K562 (cell line): ENCODE data around the gene INSM2. TPM values are rescaled to one million over a fixed set of nuclear protein-coding genes. Genes with fewer than 3 reads are reported as not detected.
A peak's percentile ranks its signal among the peaks of the same experiment; 100 is the strongest.

Experiments
- ARID3A ChIP-seq: IDR thresholded peaks from 2 replicates; pipeline ENCODE4 v1.6.1; 2012; ENCODE audit warnings: low read depth, low read length, improper control_type of control experiment, borderline replicate concordance
- ELF2 ChIP-seq: fragments of 250-450 bp; sonication (Bioruptor Pico); IDR thresholded peaks from 2 replicates; pipeline ENCODE4 v1.5.0; 2021; ENCODE audit warnings: mild to moderate bottlenecking
- FOXK1 ChIP-seq: sonication (generic); formaldehyde crosslinking; IDR thresholded peaks from 2 replicates; pipeline ENCODE4 v1.8.0; 2022; ENCODE audit warnings: missing genetic modification reagents, mild to moderate bottlenecking, borderline replicate concordance
- HMGXB4 ChIP-seq: sonication (generic); formaldehyde crosslinking; IDR thresholded peaks from 2 replicates; pipeline ENCODE4 v1.8.1; 2023; ENCODE audit warnings: mild to moderate bottlenecking, missing genetic modification reagents
- KLF1 ChIP-seq: fragments of 450-650 bp; IDR thresholded peaks from 2 replicates; pipeline ENCODE4 v1.6.1; 2016; ENCODE audit warnings: missing genetic modification characterization, missing compliant biosample characterization
- MIER1 ChIP-seq: fragments of 450-650 bp; IDR thresholded peaks from 2 replicates; pipeline ENCODE4 v1.6.1; 2016; ENCODE audit warnings: antibody characterized with exemption, mild to moderate bottlenecking, low read depth
- MYBL2 ChIP-seq, 2 experiments: fragments of 450-650 bp in 1 of 2; sonication (generic) in 1 of 2; formaldehyde crosslinking in 1 of 2; IDR thresholded peaks; 2 replicates each; pipeline versions ENCODE4 v1.6.1 to v1.8.1; 2017 to 2022; ENCODE audit warnings: borderline replicate concordance in 1 of 2, inconsistent platforms in 1 of 2, low read depth in 1 of 2, mild to moderate bottlenecking in 1 of 2, missing genetic modification reagents in 1 of 2, moderate library complexity in 1 of 2
- RBM25 ChIP-seq: fragments of 200-400 bp; formaldehyde crosslinking; IDR thresholded peaks from 2 replicates; pipeline ENCODE4 v1.6.1; 2018; ENCODE audit warnings: low read length, low read depth, moderate library complexity; ENCODE audit not compliant: severe bottlenecking
- RNF219 ChIP-seq: fragments of 250-450 bp; sonication (Bioruptor Pico); IDR thresholded peaks from 2 replicates; pipeline ENCODE4 v1.5.0; 2022; ENCODE audit warnings: mild to moderate bottlenecking
- SIN3B ChIP-seq: fragments of 450-650 bp; IDR thresholded peaks from 2 replicates; pipeline ENCODE4 v1.6.1; 2017; ENCODE audit warnings: low read depth, mild to moderate bottlenecking, moderate library complexity
- TBL1XR1 ChIP-seq, 2 experiments: IDR thresholded peaks; 2 replicates each; pipeline ENCODE4 v1.6.1; 2012; ENCODE audit warnings: improper control_type of control experiment in 2 of 2, low read length in 2 of 2, mild to moderate bottlenecking in 1 of 2
- TCF15 ChIP-seq: fragments of 250-450 bp; sonication (Bioruptor Pico); IDR thresholded peaks from 2 replicates; pipeline ENCODE4 v1.8.0; 2022; ENCODE audit warnings: moderate library complexity, mild to moderate bottlenecking, inconsistent platforms
- ZFP36 ChIP-seq: fragments of 150-350 bp; IDR thresholded peaks from 2 replicates; pipeline ENCODE4 v1.6.1; 2018; ENCODE audit warnings: low read length, low read depth; ENCODE audit not compliant: partially characterized antibody
- ZFX ChIP-seq: sonication (generic); formaldehyde crosslinking; IDR thresholded peaks from 2 replicates; pipeline ENCODE4 v1.8.0; 2022; ENCODE audit warnings: mild to moderate bottlenecking, missing genetic modification reagents, moderate library complexity
- ZNF124 ChIP-seq: sonication (generic); formaldehyde crosslinking; IDR thresholded peaks from 2 replicates; pipeline ENCODE4 v1.8.1; 2022; ENCODE audit warnings: missing genetic modification reagents
- ZNF609 ChIP-seq: sonication (generic); formaldehyde crosslinking; IDR thresholded peaks from 2 replicates; pipeline ENCODE4 v1.8.1; 2023; ENCODE audit warnings: missing genetic modification reagents, mild to moderate bottlenecking, borderline replicate concordance
- polyA plus RNA-seq, 8 experiments: library from polyadenylated mRNA; depleted of rRNA in 4 of 8; stranded (reverse) in 5 of 8; unstranded in 3 of 8; fragments of >200 nt; fragmentation: Nextera tagmentation in 2 of 8; fragmentation: Illumina TruSeq in 1 of 8; extraction: Ambion mirVana in 2 of 8; extraction: Trizol in 1 of 8; gene quantifications; 2 replicates each; pipeline versions ENCODE4 v1.2.1 to v1.2.3, GENCODE V29; 2011 to 2014; ENCODE audit warnings: inconsistent platforms in 1 of 8, missing spikeins in 1 of 8
- total RNA-seq, 7 experiments: library from RNA; depleted of rRNA in 6 of 7; stranded (reverse); fragments of >200 nt in 6 of 7; fragmentation: Illumina TruSeq in 2 of 7; extraction: Trizol in 2 of 7; gene quantifications; 2 replicates each; pipeline versions ENCODE4 v1.2.1 to v1.2.3, GENCODE V29; 2011 to 2021; ENCODE audit warnings: low replicate concordance in 1 of 7

Gene INSM2
- total and polyA plus RNA-seq, 9 of the 15 experiments (the other 6 are each of a cell fraction or from before 2014, with no cell fraction given) = not detected

- TF ChIP-seq ZNF609 (CRISPR knock-in tag) = peak; percentile 98
- TF ChIP-seq TCF15 = no peak
- TF ChIP-seq ARID3A = no peak
- TF ChIP-seq KLF1 (tag) = no peak
- TF ChIP-seq ELF2 = no peak
- peak; percentile 100 for TF ChIP-seq FOXK1 (CRISPR knock-in tag)
- peak; percentile 99 for TF ChIP-seq MIER1
- TF ChIP-seq ZFX = peak; percentile 67
- no peak for TF ChIP-seq ZFP36
- TF ChIP-seq ZNF124 = peak; percentile 97
- TF ChIP-seq RNF219 (CRISPR knock-in tag) = no peak
- no peak for TF ChIP-seq SIN3B
- peak; percentile 99 for TF ChIP-seq HMGXB4
- no peak for TF ChIP-seq MYBL2 (IDR thresholded peaks at IDR 0.05; ENCODE audit: low read depth)
- TF ChIP-seq MYBL2 (CRISPR knock-in tag; IDR thresholded peaks at IDR 0.05; ENCODE audit: borderline replicate concordance) = peak; percentile 79; the same call in 1 of the 2 replicates
- no peak for TF ChIP-seq TBL1XR1 (IDR thresholded peaks at IDR 0.05; ENCODE audit: low read length in 2 of 2)
- TF ChIP-seq RBM25 = no peak
Measured at GRCh38 chr14:35534873-35535482, 1.0 kb downstream of the INSM2 start (continued).
